Measurements from ENCODE around the gene ADAM15. TPM values are rescaled to one million over a fixed set of nuclear protein-coding genes. Genes with fewer than 3 reads are reported as not detected.

ADAM15 gene
- total RNA-seq, 1 experiment from 2014 or later = 102 TPM

DNA sequence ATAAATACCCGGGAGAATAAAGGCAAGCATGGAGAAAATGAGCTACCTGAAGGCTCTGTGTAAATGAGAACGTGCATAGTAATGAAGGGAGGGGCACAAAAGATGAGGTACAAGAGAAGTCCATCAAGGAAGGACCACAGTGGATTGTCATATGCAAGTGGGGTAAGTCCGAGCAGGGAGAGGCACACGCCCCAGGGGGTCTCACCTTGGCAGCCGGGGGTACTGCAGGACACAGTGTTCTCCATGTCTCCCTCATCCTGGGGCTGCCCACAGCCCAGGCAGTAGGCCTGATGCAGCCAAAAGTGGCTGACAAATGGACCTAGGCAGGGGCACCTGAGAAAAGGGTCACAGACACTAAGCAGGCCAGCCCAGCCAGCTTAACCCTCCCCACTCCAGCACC, 27.5 kb upstream of the ADAM15 start:
- no peak for DNase-seq (ENCODE audit: low read depth)
- in situ Hi-C loops (cut with HindIII; ENCODE audit: low pct_unique_long_range_greater_than_20kb, low sequenced_read_pairs) = no loop called here

DNA sequence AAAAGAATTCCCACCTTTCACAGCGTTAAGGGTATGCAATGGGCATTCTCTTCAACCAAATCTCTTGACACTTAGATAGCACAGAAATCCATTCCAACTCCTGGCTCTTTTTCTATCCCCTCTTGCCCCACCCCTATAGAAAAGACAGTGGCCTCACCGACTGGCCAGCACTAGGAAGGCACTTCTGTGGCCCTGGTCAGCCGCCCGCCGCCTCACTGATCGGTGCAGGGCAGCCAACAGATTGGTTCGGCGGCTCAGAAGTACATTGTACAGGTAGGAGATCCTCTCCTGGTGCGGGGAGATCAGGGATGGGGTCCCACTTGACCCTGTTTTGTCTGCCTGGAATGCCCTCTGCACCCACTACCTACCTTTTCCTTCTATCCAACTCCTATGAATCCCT, 26.8 kb upstream of the ADAM15 start:
- in situ Hi-C loops (cut with HindIII; ENCODE audit: low pct_unique_long_range_greater_than_20kb, low sequenced_read_pairs) = no loop called here
- no peak for DNase-seq (ENCODE audit: low read depth)

DNA sequence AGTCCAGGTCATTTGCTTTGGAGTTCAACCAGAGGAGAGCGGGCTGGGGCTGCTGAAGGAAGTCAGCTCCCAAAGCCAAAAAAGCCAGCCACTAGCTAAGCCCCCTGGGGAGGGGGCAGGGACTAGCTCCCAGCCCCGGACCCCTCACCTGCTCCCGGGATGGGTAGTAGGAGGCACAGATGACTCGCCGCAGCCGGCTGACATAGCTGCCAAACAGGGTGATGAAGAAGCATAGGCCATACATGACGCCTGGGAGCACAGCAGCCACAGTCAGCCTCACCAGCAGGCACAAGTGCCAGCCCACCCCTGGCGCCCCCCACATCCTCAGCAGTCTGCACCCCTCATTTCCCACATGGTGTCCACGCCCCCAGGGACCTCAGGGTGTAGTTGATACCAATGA, 25.0 kb upstream of the ADAM15 start:
- in situ Hi-C loops (cut with HindIII; ENCODE audit: low pct_unique_long_range_greater_than_20kb, low sequenced_read_pairs) = no loop called here
- DNase-seq (ENCODE audit: low read depth) = no peak

DNA sequence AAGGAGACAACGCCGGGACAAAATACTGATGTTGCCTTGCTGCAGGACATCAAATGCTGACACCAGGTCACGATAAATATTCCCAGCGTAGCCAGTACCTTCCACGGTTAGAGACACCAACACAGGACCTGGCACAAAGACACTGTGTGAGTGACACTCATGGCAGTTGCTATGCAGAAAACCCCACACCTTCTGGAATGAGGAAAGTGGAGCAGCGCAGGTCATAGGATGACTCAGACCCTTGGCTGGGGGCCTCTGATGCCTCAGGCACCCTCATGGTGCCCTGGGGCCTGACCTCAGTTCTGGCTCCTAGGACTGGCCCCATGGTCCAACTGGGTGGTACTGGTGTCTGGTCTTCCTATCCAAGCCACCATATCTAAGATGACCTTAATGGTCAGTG, 24.5 kb upstream of the ADAM15 start:
- no peak for DNase-seq (ENCODE audit: low read depth)
- in situ Hi-C loops (cut with HindIII; ENCODE audit: low pct_unique_long_range_greater_than_20kb, low sequenced_read_pairs) = no loop called here

DNA sequence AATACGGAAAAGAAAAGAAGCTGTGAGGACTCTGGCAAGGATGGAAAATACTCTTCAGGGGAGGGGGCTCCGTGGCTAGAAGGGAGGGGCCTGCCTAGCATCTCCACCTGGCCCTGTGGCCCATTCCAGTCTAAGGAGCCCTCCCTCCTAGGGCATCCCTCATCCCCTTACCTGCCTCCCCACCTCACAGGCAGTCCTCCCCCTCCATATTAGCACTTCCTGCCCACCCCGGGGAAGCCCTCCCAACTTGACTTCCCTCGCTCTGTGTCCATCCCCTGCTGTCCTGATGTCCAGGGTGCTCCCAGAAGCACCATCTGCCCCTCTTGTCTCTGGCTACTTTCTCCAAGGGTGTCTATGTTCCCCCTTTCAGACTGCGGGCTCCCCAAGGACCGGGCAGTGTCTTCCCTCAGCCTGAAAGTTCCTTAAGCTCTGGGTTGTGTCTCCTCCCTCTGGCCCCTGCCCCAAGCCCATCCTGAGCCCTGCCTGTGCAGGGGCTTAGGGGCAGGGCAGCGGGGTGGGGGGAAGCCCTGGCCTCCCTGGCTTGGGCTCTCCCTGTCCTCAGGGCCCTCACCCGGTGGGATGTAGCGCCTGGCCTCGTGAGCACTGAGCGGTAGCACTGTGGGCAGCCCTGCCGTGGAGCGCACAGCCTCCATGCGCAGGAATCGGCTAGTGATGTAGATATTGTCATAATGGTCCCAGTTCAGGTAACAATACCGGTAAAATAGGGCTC, 21.4 kb upstream of the ADAM15 start:
- in situ Hi-C loops (cut with HindIII; ENCODE audit: low pct_unique_long_range_greater_than_20kb, low sequenced_read_pairs) = no loop called here
- no peak for DNase-seq (ENCODE audit: low read depth)

DNA sequence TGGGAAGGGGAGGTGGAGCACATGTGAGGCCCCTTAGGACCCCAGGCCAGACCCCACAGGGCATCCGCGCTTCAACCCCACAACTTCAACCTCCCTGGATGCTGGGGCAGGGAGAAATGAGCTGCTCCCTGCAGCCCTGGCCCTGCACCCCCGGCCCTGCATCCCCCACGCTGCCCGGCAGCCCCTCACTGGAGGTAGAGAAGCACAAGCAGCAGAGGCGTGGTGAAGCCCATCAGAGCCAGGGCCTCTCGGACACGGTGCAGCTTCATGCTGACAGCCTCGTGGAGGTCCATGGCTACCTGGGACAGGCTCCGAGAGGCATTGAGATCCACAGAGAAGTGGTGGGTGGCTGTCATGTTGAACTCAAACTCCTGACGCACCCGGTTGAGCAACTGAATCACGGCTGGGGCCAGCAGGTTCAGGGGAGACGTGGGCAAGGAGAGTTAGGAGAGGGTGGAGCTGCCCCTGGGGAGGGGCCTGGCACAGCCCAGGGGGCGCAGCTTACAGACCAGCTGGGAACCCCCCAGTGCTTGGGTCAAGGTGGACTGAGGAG, 20.8 kb upstream of the ADAM15 start:
- in situ Hi-C loops (cut with HindIII; ENCODE audit: low pct_unique_long_range_greater_than_20kb, low sequenced_read_pairs) = no loop called here
- no peak for DNase-seq (ENCODE audit: low read depth)

DNA sequence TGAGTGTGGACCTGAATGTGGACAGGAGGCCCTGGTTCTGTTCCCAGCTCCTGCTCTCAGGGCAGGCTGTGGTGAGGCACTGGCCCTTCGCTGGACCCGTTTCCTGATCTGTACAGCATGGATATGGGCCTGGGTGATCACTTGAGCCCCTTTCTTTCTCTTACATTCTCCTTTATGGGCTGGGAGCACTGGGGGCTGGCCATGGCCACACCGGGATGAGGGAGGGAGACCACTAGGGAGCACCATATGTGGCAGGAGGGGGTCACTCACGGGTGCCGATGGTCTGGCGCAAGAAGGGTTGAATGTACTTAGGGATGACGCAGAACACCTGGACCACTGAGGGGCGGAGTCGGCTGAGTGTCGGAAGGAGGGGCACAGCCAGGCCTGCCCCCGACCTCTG, 20.2 kb upstream of the ADAM15 start:
- DNase-seq (ENCODE audit: low read depth) = no peak
- in situ Hi-C loops (cut with HindIII; ENCODE audit: low pct_unique_long_range_greater_than_20kb, low sequenced_read_pairs) = no loop called here

DNA sequence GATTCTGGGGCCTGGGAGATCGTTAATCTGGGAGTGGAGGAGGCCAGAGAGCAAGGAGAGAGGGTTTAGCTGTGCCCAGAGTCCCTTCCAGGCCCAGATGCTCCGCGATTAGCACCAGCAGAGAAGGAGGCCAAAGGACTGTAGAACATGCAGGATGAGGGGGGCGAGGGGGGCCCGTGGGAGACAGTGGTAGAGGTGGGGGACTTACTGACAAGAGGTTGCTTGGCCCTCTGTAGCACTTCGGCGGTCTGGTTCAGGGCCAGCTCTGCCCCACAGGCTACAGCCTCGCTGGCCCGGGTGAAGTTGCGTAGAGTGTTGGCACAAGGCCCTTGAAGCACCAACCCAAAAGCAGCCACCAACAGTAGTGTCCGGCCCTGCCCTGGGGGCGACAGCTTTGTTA, 18.2 kb upstream of the ADAM15 start:
- DNase-seq (ENCODE audit: low read depth) = no peak
- in situ Hi-C loops (cut with HindIII; ENCODE audit: low pct_unique_long_range_greater_than_20kb, low sequenced_read_pairs) = no loop called here

DNA sequence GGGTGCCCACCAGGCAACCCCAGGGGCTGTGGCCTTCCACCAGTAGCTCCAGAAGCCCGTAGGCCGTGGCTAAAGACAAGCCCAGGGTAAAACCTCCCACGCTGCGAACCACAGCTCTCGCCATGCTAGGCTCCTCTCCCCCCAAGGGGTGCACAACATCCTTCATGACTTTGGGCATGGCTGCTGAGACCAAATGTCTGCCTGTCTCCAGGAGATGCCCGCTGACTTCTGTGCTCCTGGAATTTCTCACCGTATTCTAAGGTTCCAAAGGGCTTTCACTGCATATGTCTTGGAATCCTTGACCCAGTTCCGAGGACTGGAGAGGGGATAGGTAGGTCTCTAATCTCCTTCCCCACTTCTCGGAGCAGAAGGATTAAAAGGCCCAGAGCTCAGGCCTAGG, 17.6 kb upstream of the ADAM15 start, which contains the start of the genes DCST1 and DCST2:
TSS of gene DCST1 (plus strand) at position 301 of the 400 bp plus-strand sequence. CDS start 213 bp downstream, outside the sequence.
TSS of gene DCST2 (minus strand) at position 258 of the 400 bp plus-strand sequence. CDS start at position 178, 80 bp downstream.
- no peak for DNase-seq (ENCODE audit: low read depth)
- in situ Hi-C loops (cut with HindIII; ENCODE audit: low pct_unique_long_range_greater_than_20kb, low sequenced_read_pairs) = no loop called here

DNA sequence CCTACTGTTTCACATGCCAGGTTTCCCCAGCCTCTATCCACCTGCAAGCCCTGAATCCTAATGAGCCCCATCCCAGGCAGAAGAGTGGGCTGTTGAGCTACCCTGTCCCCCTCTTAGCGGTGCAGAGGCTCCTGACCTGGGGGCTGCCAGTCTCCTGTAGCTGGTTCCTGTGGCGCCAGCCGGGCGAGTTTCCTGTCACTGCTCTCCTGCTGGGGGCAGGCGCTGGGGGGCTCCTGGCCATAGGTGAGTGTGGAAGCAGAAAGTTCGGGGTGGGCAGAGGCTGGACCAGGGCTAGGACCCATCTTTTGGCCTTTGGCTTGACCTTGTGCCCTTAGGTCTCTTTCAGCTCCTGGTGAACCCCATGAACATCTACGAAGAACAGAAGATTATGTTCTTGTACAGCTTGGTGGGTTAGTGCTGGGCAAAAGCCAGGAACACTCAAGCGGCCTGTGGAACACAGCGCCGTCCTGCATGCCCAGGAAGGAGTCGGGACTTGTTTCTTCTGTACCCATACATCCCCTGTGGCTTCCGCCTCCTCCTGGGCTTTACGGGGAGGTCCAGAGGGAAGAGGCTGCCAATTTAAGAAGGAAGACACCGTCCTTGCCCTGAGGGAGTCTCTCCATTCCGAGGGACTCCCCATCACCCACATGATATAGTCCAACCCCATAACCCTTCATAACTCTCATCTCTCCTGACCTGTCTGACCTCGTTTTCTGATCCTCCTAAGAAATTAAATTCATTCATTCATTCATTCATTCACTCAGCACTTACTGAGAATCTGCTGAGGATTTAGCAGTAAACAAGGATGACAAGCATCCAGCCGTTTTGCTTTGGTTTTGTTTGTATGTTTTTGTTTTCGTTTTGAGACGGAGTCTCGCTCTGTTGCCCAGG, 16.6 kb upstream of the ADAM15 start:
- DNase-seq (ENCODE audit: low read depth) = no peak
- in situ Hi-C loops (cut with HindIII; ENCODE audit: low pct_unique_long_range_greater_than_20kb, low sequenced_read_pairs) = no loop called here

DNA sequence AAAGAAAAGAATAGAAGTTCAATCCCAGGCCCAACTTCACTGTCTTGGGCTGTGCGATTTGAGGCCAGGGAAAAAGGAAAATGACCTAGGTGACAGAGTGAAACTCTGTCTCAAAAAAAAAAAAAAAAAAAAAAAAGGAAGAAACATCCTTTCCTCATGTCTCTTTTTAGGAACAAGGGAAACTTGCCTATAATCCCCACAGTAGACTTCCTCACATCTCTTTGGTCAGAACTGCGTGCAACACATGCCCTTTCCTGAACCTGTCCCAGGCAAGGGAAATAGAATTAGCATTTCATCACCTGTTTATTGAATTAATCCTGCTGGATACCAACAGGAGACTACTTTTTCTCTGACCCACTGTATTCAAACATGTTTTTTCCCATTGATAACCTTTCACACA, 15.2 kb upstream of the ADAM15 start:
- DNase-seq (ENCODE audit: low read depth) = no peak
- in situ Hi-C loops (cut with HindIII; ENCODE audit: low pct_unique_long_range_greater_than_20kb, low sequenced_read_pairs) = no loop called here

DNA sequence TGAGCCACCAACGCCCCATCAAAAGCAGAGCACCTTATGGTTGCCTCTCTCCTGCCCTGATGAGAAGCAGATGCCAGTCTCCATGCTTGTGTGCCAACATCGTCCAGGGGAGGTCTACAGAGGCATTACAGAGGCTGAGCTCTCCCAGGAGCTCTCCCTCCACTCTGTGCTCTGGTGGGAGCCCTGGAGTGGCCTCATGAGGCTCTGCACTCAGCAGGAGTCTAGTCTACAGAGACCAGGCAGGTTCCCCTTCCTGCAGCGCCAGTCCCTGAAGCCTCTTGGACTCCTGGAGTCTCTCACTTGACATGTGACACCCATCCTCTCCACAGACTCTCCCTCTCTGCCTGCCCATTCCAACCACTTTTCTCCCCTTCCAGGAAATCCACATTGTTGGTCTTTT, 14.1 kb upstream of the ADAM15 start:
- in situ Hi-C loops (cut with HindIII; ENCODE audit: low pct_unique_long_range_greater_than_20kb, low sequenced_read_pairs) = no loop called here
- DNase-seq (ENCODE audit: low read depth) = no peak

DNA sequence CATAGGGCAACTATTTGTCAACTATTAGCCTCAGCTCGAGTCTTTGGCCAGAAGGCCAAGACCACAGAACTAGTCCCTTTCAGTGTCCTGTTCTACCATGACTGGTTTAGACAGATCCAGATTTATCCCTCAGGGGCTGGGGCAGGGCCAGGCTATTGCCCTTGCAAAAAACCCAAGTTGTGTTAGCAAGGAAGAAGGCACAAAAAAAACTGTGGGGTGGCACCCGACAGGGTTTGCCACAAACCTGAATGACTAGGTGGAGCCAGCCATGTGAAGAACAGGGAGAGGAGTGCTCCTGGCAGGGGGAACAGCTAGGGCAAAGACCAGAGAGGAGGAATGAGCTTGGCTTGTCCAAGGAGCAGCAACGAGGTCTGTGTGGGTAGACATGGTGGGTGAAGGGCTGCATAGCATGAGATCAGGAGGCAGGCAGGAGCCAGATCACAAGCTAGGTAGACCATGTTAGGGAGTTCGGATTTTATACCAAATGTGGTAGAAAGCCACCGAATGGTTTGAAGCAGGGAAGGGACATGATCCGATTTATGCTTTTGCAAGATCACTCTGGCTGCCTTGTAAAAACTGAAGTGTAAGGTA, 13.2 kb upstream of the ADAM15 start:
- DNase-seq (ENCODE audit: low read depth) = no peak
- in situ Hi-C loops (cut with HindIII; ENCODE audit: low pct_unique_long_range_greater_than_20kb, low sequenced_read_pairs) = no loop called here

DNA sequence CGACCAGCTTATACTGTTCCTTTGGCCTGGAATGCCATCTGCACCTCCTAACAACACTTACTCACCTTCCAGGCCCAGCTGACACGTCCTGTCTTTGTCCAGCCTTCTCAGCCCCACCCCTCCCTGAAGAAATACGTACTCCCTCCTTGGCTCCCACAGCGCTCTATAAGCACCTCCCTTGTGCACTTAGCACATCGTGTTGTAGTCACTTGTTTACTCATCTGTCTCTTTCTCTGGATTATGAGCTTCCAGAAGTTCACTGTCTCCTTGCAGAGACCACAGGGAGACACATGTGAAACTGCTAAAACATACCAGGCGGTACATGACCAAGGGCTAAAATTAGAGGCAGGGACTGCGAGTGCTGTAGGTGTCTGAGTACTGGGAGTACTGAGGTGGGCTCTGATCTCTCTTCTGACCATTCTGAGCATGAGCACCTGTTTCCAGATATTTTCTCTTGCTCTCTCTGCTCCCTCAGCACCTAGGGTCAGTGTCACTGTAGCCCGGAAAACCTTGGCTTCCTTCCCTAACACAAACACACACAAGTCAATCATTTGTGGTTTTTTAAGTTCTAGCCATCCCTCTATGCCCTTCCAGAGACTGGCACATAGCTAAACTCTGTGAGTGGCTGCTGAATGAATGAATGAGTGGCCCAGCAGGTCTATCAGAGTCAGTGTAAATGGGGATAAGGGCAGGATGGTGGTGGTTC, 12.4 kb upstream of the ADAM15 start:
- DNase-seq (ENCODE audit: low read depth) = peak; percentile 53
- in situ Hi-C loops (cut with HindIII; ENCODE audit: low pct_unique_long_range_greater_than_20kb, low sequenced_read_pairs) = no loop called here

DNA sequence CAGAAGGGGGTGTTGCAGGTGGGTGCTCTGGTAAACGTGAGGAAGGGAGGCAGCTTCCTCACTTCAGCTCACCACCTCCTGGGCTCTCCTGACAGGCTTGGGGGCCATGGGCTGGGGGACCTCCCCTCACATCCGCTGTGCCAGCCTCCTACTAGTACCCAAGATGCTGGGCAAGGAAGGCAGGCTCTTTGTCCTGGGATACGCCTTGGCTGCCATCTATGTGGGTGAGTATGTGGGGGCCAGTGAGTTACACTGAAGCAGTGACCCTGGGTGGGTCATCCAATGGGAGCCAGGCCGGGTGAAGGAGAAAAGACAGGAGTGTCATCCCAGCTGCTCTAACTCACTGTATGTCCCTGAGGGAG, 11.8 kb upstream of the ADAM15 start:
- in situ Hi-C loops (cut with HindIII; ENCODE audit: low pct_unique_long_range_greater_than_20kb, low sequenced_read_pairs) = no loop called here
- DNase-seq (ENCODE audit: low read depth) = no peak

DNA sequence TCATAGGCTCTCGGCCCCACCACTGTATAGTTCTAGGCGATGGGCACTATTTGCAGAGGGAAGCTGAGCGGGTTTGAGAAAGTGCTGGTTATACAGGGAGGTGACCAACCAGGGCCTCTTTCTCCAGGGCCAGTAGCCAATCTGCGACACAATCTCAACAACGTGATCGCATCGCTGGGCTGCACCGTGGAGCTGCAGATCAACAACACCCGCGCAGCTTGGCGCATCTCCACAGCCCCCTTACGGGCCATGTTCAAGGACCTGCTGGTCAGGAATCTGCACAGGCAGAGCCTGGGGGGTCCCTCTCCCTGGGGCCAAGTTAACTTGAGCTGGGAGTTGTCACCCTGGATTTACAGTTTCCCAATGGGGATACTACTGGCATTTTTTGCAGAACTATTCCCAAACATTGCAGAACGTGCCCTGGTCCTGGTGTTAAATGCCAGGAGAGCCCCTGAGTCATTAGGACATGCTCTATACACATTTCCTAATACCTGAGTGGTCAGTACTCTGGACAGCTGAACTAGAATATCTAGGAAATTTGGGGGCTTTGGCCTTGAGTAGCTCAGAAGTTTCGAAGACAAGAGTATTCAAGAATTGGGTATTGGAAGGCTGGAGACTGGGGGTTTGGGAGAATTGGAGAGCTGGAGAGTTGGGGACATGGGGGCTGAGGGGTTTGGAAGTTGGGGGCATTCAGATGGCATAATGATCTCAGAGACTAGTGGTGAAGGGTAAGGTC, 10.6 kb upstream of the ADAM15 start:
- in situ Hi-C loops (cut with HindIII; ENCODE audit: low pct_unique_long_range_greater_than_20kb, low sequenced_read_pairs) = no loop called here
- DNase-seq (ENCODE audit: low read depth) = no peak

DNA sequence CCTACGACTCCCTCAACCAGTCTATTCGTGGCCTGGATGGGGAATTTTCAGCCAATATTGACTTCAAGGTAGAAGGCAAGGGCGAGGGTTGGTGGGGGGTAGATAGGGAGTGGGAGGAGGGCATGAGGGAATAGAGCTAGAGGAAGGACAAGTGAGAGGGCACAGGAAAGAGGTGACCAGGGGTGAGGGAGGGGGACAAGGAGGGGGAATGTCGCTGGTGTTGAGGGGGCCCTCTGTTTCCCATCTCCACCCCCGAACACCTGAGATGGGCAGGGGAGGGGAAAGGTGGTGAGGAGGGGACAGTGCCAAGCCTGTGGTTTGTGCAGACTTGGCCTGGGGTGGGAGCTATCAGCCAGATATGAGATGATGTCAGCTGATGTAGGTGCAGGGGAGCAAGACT, 8.3 kb upstream of the ADAM15 start:
- no peak for DNase-seq (ENCODE audit: low read depth)
- in situ Hi-C loops (cut with HindIII; ENCODE audit: low pct_unique_long_range_greater_than_20kb, low sequenced_read_pairs) = no loop called here

DNA sequence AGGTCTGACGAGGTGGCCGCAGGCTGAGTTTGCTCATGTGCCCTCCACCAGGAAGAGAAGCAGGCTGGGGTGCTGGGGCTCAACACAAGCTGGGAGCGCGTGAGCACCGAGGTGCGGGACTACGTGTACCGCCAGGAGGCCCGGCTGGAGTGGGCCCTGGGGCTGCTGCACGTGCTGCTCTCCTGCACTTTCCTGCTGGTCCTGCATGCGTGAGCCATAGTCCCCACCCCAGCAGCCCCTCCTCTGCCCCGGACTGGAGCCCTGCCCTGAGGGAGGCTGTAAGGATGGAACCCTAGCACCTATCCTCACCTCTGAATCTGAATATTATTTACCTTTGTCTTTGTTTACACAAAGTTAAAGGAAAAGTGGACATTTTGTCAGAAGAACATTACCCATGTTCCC, 7.8 kb upstream of the ADAM15 start:
- in situ Hi-C loops (cut with HindIII; ENCODE audit: low pct_unique_long_range_greater_than_20kb, low sequenced_read_pairs) = no loop called here
- DNase-seq (ENCODE audit: low read depth) = no peak

Measured in Caki2 (cell line).